Trophoblast cell (in vitro differentiated cells and primary cell): ENCODE measurements around the gene ASB2.

Experiments used
- DNase-seq, 2 donors: peaks; one replicate each; pipeline ENCODE4 v3.0.0-alpha.2; 2016
- H2AFZ ChIP-seq: 2 replicates; pipeline ENCODE4 v1.6.1; 2013; ENCODE audit warnings: low read length, moderate library complexity, mild to moderate bottlenecking; ENCODE audit not compliant: insufficient read depth, poor library complexity
- H2AK5ac ChIP-seq: 2 replicates; pipeline ENCODE4 v1.6.1; 2013; ENCODE audit warnings: mild to moderate bottlenecking, low read length
- H2BK120ac ChIP-seq: 2 replicates; pipeline ENCODE4 v1.6.1; 2013; ENCODE audit warnings: low read length, mild to moderate bottlenecking, moderate library complexity; ENCODE audit not compliant: insufficient read depth, poor library complexity
- H2BK12ac ChIP-seq: 2 replicates; pipeline ENCODE4 v1.6.1; 2013; ENCODE audit warnings: mild to moderate bottlenecking, low read length, moderate library complexity
- H2BK5ac ChIP-seq: 2 replicates; pipeline ENCODE4 v1.6.1; 2013; ENCODE audit warnings: low read length, low read depth, moderate library complexity, mild to moderate bottlenecking; ENCODE audit not compliant: poor library complexity
- H3K14ac ChIP-seq: 2 replicates; pipeline ENCODE4 v1.6.1; 2013; ENCODE audit warnings: mild to moderate bottlenecking, low read length
- H3K18ac ChIP-seq: 2 replicates; pipeline ENCODE4 v1.6.1; 2013; ENCODE audit warnings: mild to moderate bottlenecking, low read length
- H3K23ac ChIP-seq: 2 replicates; pipeline ENCODE4 v1.6.1; 2013; ENCODE audit warnings: low read length
- H3K27ac ChIP-seq: 2 replicates; pipeline ENCODE4 v1.5.1; 2013; ENCODE audit warnings: low read depth, mild to moderate bottlenecking, inconsistent platforms, low read length, moderate library complexity
- H3K27me3 ChIP-seq: 2 replicates; pipeline ENCODE4 v1.6.1; 2013; ENCODE audit warnings: inconsistent platforms, mild to moderate bottlenecking, low read length, moderate library complexity; ENCODE audit not compliant: insufficient read depth
- H3K36me3 ChIP-seq, 2 experiments: 1 replicate in 1 of 2; 2 replicates in 1 of 2; pipeline ENCODE4 v1.6.1; 2013; ENCODE audit warnings: low read length in 2 of 2, mild to moderate bottlenecking in 2 of 2, moderate library complexity in 1 of 2; ENCODE audit not compliant: insufficient read depth in 2 of 2, control insufficient read depth in 1 of 2
- H3K4ac ChIP-seq: 2 replicates; pipeline ENCODE4 v1.6.1; 2013; ENCODE audit warnings: low read depth, mild to moderate bottlenecking, low read length, moderate library complexity
- H3K4me1 ChIP-seq, 2 experiments: 1 replicate in 1 of 2; 2 replicates in 1 of 2; pipeline ENCODE4 v1.6.1; 2013; ENCODE audit warnings: low read length in 2 of 2, mild to moderate bottlenecking in 2 of 2, moderate library complexity in 1 of 2; ENCODE audit not compliant: insufficient read depth in 2 of 2, control insufficient read depth in 1 of 2
- H3K4me2 ChIP-seq: 2 replicates; pipeline ENCODE4 v1.6.1; 2013; ENCODE audit warnings: inconsistent platforms, mild to moderate bottlenecking, low read length, moderate library complexity
- H3K4me3 ChIP-seq: 2 replicates; pipeline ENCODE4 v1.5.1; 2013; ENCODE audit warnings: mild to moderate bottlenecking, low read depth, low read length, inconsistent platforms
- H3K79me1 ChIP-seq: one replicate; pipeline ENCODE4 v1.6.1; 2013; ENCODE audit warnings: low read length
- H3K79me2 ChIP-seq: 2 replicates; pipeline ENCODE4 v1.6.1; 2013; ENCODE audit warnings: low read length, mild to moderate bottlenecking; ENCODE audit not compliant: control insufficient read depth, insufficient read depth, poor library complexity
- H3K9ac ChIP-seq: 2 replicates; pipeline ENCODE4 v1.6.1; 2013; ENCODE audit warnings: mild to moderate bottlenecking, low read length
- H3K9me3 ChIP-seq: 2 replicates; pipeline ENCODE4 v1.6.1; 2013; ENCODE audit warnings: low read depth, mild to moderate bottlenecking, control low read depth, inconsistent platforms, low read length; ENCODE audit not compliant: insufficient read depth
- H4K12ac ChIP-seq: 2 replicates; pipeline ENCODE4 v1.6.1; 2013; ENCODE audit warnings: low read depth, mild to moderate bottlenecking, low read length, moderate library complexity
- H4K8ac ChIP-seq: 2 replicates; pipeline ENCODE4 v1.6.1; 2013; ENCODE audit warnings: low read depth, mild to moderate bottlenecking, low read length, moderate library complexity
- H4K91ac ChIP-seq: one replicate; pipeline ENCODE4 v1.6.1; 2013; ENCODE audit warnings: low read depth, mild to moderate bottlenecking, low read length, moderate library complexity
- WGBS: extraction: QIAGEN DNeasy Blood & Tissue Kit; methylation state at CpG from one replicate; pipeline ENCODE4 v1.1.7; 2013; ENCODE audit warnings: missing lambda C conversion rate; ENCODE audit not compliant: insufficient read length, insufficient coverage; ENCODE audit errors: extremely low coverage; 5-methylcytosine and 5-hydroxymethylcytosine counted together

Gene ASB2

DNA sequence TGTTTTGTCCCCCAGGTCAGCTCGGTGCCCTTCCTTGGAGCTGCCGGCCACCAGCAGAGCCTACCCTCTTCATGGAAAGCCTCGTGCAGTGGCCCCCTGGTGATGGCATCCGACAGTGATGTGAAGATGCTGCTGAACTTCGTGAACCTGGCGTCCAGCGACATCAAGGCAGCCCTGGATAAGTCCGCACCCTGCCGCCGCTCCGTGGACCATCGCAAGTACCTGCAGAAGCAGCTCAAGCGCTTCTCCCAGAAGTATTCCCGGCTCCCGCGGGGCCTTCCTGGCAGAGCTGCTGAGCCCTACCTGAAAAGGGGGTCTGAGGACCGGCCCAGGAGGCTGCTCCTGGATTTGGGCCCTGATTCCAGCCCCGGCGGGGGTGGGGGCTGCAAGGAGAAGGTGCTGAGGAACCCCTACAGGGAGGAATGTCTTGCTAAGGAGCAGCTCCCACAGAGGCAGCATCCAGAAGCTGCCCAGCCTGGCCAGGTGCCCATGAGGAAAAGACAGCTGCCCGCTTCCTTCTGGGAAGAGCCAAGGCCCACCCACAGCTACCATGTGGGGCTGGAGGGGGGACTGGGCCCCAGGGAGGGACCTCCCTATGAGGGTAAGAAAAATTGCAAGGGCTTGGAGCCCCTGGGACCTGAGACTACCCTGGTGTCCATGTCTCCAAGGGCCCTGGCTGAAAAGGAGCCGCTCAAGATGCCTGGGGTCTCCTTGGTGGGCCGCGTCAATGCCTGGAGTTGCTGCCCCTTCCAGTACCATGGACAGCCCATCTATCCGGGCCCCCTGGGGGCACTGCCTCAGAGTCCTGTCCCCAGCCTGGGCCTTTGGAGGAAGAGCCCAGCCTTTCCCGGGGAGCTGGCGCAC is 48.0 kb downstream of the ASB2 start:
- no peaks in the 10 kb centered on the region for H3K27me3 ChIP-seq
- no peak overlapping the region for H3K4me2 ChIP-seq
- no peak overlapping the region for H3K27ac ChIP-seq
- H3K9me3 ChIP-seq, result peaks cover 2% of the 10 kb centered on the region
- H3K9ac ChIP-seq, result no peak overlapping the region
- no peak overlapping the region for H3K18ac ChIP-seq
- H3K36me3 ChIP-seq, result no peaks in the 10 kb centered on the region
- H3K4me1 ChIP-seq, result no peaks in the 10 kb centered on the region
- no peak overlapping the region for H4K91ac ChIP-seq
- H3K23ac ChIP-seq, result no peak overlapping the region
- no peak overlapping the region for H2AFZ ChIP-seq
- DNase-seq, result no peak
- H3K14ac ChIP-seq, result no peak overlapping the region
- no peak overlapping the region for H2AK5ac ChIP-seq
- H2BK12ac ChIP-seq, result no peak overlapping the region
- no CpG with 5 or more reads among the region's 26 CpGs for WGBS
- H3K4ac ChIP-seq, result no peak overlapping the region
- no peaks in the 10 kb centered on the region for H3K79me2 ChIP-seq
- H2BK120ac ChIP-seq, result no peak overlapping the region
- no peaks in the 10 kb centered on the region for H3K79me1 ChIP-seq
- H2BK5ac ChIP-seq, result no peak overlapping the region
- no peak overlapping the region for H3K4me3 ChIP-seq
- no peak overlapping the region for H4K12ac ChIP-seq
- no peak overlapping the region for H4K8ac ChIP-seq

- H2BK5ac ChIP-seq, result no peak overlapping the region
- peaks cover 2% of the 10 kb centered on the region for H3K9me3 ChIP-seq
- no peak overlapping the region for H3K4me2 ChIP-seq
- H3K79me1 ChIP-seq, result no peaks in the 10 kb centered on the region
- no peak overlapping the region for H3K4ac ChIP-seq
- no peak overlapping the region for H3K4me3 ChIP-seq
- H3K14ac ChIP-seq, result no peak overlapping the region
- H2AK5ac ChIP-seq, result no peak overlapping the region
- no peak overlapping the region for H4K8ac ChIP-seq
- H3K4me1 ChIP-seq, result no peaks in the 10 kb centered on the region
- H3K27ac ChIP-seq, result no peak overlapping the region
- H3K9ac ChIP-seq, result no peak overlapping the region
- no CpG with 5 or more reads among the region's 6 CpGs for WGBS
- H3K18ac ChIP-seq, result no peak overlapping the region
- H2BK120ac ChIP-seq, result no peak overlapping the region
- no peak overlapping the region for H4K91ac ChIP-seq
- no peak overlapping the region for H2BK12ac ChIP-seq
- no peak overlapping the region for H4K12ac ChIP-seq
- no peak overlapping the region for H2AFZ ChIP-seq
- H3K23ac ChIP-seq, result no peak overlapping the region
- H3K79me2 ChIP-seq, result no peaks in the 10 kb centered on the region
- no peaks in the 10 kb centered on the region for H3K36me3 ChIP-seq
- no peak for DNase-seq
- no peaks in the 10 kb centered on the region for H3K27me3 ChIP-seq
Observed at GRCh38 chr14:93927800-93928145, 48.6 kb downstream of the ASB2 start.

- Histone ChIP-seq H3K14ac (no peak within 1 kb of the TSS), H3K4me2 (no peak within 1 kb of the TSS), H3K27ac (no peak within 1 kb of the TSS), H2BK12ac (no peak within 1 kb of the TSS), H3K4ac (no peak within 1 kb of the TSS), H3K79me1 (no peaks in the 10 kb centered on the region), H3K36me3 (no peaks in the 10 kb centered on the region), H3K9ac (no peak within 1 kb of the TSS), H2AK5ac (no peak within 1 kb of the TSS), H3K9me3 (peaks cover 2% of the 10 kb centered on the region), H3K18ac (no peak within 1 kb of the TSS), H3K79me2 (no peaks in the 10 kb centered on the region), H2AFZ (no peak within 1 kb of the TSS), H3K27me3 (no peaks in the 10 kb centered on the region), H4K12ac (no peak within 1 kb of the TSS), H3K4me3 (no peak within 1 kb of the TSS), H3K4me1 (no peaks in the 10 kb centered on the region), H4K8ac (no peak within 1 kb of the TSS), H3K23ac (no peak within 1 kb of the TSS), H2BK120ac (no peak within 1 kb of the TSS), H2BK5ac (no peak within 1 kb of the TSS), H4K91ac (no peak within 1 kb of the TSS)
- no CpG with 5 or more reads among the region's 38 CpGs for WGBS
- no peak for DNase-seq
Observed at GRCh38 chr14:93926873-93927799, 49.2 kb downstream of the ASB2 start, which contains the start of gene FAM181A. Gene FAM181A (plus strand): TSS chr14:93927344. CDS start chr14:93928286, 942 bp downstream.

DNA sequence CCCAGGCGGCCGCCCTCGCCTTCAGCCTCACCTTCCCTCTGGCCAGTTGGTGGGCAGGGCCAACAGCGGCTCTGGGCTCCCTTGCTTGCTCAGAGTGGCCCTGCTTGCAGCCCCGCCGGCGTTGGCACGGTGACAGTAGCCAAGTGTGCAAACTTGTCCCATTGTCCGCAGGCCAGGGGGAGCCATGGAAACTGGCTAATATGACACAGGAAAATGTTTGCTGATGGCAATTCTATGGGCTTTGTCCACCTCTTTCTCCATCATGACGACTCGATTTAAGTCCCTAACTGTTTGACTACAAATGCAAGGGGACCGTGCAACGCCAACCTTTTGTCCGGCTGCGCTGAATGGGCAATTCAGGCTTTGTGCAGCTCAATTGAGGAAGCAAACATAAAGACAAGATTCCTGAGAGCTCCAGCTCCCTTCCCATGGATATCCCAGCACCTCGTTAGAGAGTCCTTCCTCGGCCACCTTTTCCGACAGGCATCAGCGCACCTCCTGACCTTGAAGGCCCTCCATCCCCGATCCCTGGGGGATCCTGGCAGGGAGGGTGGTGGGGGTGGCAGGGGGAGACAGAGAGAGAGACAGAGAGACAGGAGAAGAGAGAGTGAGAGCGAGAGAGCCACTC is 50.0 kb downstream of the ASB2 start:
- Histone ChIP-seq H3K4me2 (no peak overlapping the region), H2BK5ac (no peak overlapping the region), H3K27me3 (no peaks in the 10 kb centered on the region), H4K91ac (no peak overlapping the region), H3K23ac (no peak overlapping the region), H2AFZ (no peak overlapping the region), H3K9ac (no peak overlapping the region), H3K9me3 (peaks cover 2% of the 10 kb centered on the region), H3K4me3 (no peak overlapping the region), H2BK120ac (no peak overlapping the region), H3K79me1 (no peaks in the 10 kb centered on the region), H2BK12ac (no peak overlapping the region), H3K4ac (no peak overlapping the region), H3K4me1 (no peaks in the 10 kb centered on the region), H4K12ac (no peak overlapping the region), H3K14ac (no peak overlapping the region), H3K79me2 (no peaks in the 10 kb centered on the region), H2AK5ac (no peak overlapping the region), H3K18ac (no peak overlapping the region), H3K27ac (no peak overlapping the region), H4K8ac (no peak overlapping the region), H3K36me3 (no peaks in the 10 kb centered on the region)
- WGBS, result no CpG with 5 or more reads among the region's 21 CpGs
- no peak for DNase-seq
